Adrenal gland (tissue), 12 donors: Measurements from ENCODE around the gene ARID3C. TPM values are rescaled to one million over a fixed set of nuclear protein-coding genes. Genes with fewer than 3 reads are reported as not detected.

Source experiments
- DNase-seq, 7 donors: peaks; one replicate each; pipeline ENCODE4 v3.0.0-alpha.2; 2019 to 2020
- H3K27ac ChIP-seq, 5 donors: fragments of 200-600 bp; sonication (generic) in 4 of 5; 1 replicate in 3 of 5; 2 replicates in 2 of 5; pipeline versions ENCODE4 v1.5.1 to v1.8.0; 2016 to 2020; ENCODE audit warnings: mild to moderate bottlenecking in 1 of 5
- H3K27me3 ChIP-seq: fragments of 200-600 bp; 2 replicates; pipeline ENCODE4 v1.8.0; 2021
- H3K36me3 ChIP-seq, 2 donors: fragments of 200-600 bp; replicated peaks in 1 of 2; 1 replicate in 1 of 2; 2 replicates in 1 of 2; pipeline versions ENCODE4 v1.5.1 to v1.8.0; 2018 to 2022
- H3K4me1 ChIP-seq, 2 donors: fragments of 200-600 bp; replicated peaks in 1 of 2; 1 replicate in 1 of 2; 2 replicates in 1 of 2; pipeline versions ENCODE4 v1.5.1 to v1.8.0; 2018 to 2021
- H3K4me3 ChIP-seq, 4 donors: fragments of 200-600 bp; sonication (generic) in 3 of 4; one replicate each; pipeline ENCODE4 v1.5.1; 2016 to 2018
- H3K9me3 ChIP-seq, 3 donors: fragments of 200-600 bp; sonication (generic) in 1 of 3; replicated peaks in 1 of 3; 1 replicate in 2 of 3; 2 replicates in 1 of 3; pipeline versions ENCODE4 v1.5.1 to v1.8.0; 2016 to 2021
- CTCF ChIP-seq, 6 experiments: fragments of 450-650 bp in 4 of 6; fragments of 200-600 bp in 2 of 6; sonication (generic) in 1 of 6; IDR thresholded peaks; 1 replicate in 5 of 6; 2 replicates in 1 of 6; pipeline versions ENCODE4 v1.5.1 to v1.8.0; 2016 to 2021; ENCODE audit warnings: antibody characterized with exemption in 6 of 6, mild to moderate bottlenecking in 2 of 6, moderate library complexity in 1 of 6
- POLR2A ChIP-seq, 2 donors: fragments of 450-650 bp; IDR thresholded peaks; one replicate each; pipeline ENCODE4 v1.6.1; 2017; ENCODE audit warnings: antibody characterized with exemption in 2 of 2, mild to moderate bottlenecking in 2 of 2, moderate library complexity in 1 of 2
- WGBS, 4 donors: extraction: QIAGEN DNeasy Blood & Tissue Kit in 2 of 4; methylation state at CpG; one replicate each; pipeline versions ENCODE4 v1.1.5 to v1.1.7; 2013 to 2017; 5-methylcytosine and 5-hydroxymethylcytosine counted together
- intact Hi-C, 2 donors: fragments of 100-400 bp; cut with DNase I; formaldehyde crosslinking; loops; one replicate each; pipeline versions ENCODE4 v1.14.1 to v1.15.0; 2022 to 2023
- polyA plus RNA-seq, 3 donors: library from polyadenylated mRNA; stranded (reverse); fragments of 200-250 nt in 2 of 3; fragments of 350-450 nt in 1 of 3; fragmentation: Illumina TruSeq in 1 of 3; extraction: RNeasy Lipid Tissue Mini Kit (QIAGEN cat#74804) in 1 of 3; gene quantifications; one replicate each; pipeline ENCODE4 v1.2.3, GENCODE V29; 2013 to 2014
- total RNA-seq, 9 donors: library from RNA; depleted of rRNA in 4 of 9; stranded (reverse); fragments of >200 nt in 4 of 9; fragments of 120-200 nt in 1 of 9; fragmentation: NEBNext Ultra II Directional in 1 of 9; extraction: Animal tissue kit (Norgen Biotek cat#: 25700) in 1 of 9; gene quantifications; one replicate each; pipeline versions ENCODE4 v1.1.0 to v1.2.4, GENCODE V29; 2013 to 2023
- donor health status: healthy with polysubstance abuse.
- donor health status: Bipolar disorder and iron deficiency.
- donor health status: DM: yes; HTN: yes; CAD: no.
- donor health status: DM: no; HTN: no; CAD: no.
- donor health status: DM: no; HTN: no; CAD: no.
- donor health status: DM: yes; HTN: yes; CAD: no.

ARID3C gene
- total and polyA plus RNA-seq, 12 donors = not detected

GRCh38 chr9:34625186-34625486 is 3.7 kb downstream of the ARID3C start:
- peaks cover 69% of the 10 kb centered on the region for H3K27me3 ChIP-seq
- 54 to 67% (median 66%) methylated on average over 3 of the region's 3 CpGs for WGBS, 4 donors

GRCh38 chr9:34624475-34625185 is 4.2 kb downstream of the ARID3C start:
- no peak overlapping the region for H3K4me3 ChIP-seq
- H3K27ac ChIP-seq = no peak overlapping the region
- TF ChIP-seq POLR2A (IDR thresholded peaks at IDR 0.05) (no peak), CTCF (IDR thresholded peaks at IDR 0.05) (no peak)
- H3K27me3 ChIP-seq = peaks cover 68% of the 10 kb centered on the region
- WGBS, 4 donors = 20 to 30% (median 28%) methylated on average over 25 to 39 of the region's 39 CpGs
- intact Hi-C loops = no loop called here
- H3K4me1 ChIP-seq = peaks cover 10 to 20% of the 10 kb centered on the region in 2 donors
- DNase-seq = no peak
- H3K9me3 ChIP-seq = no peaks in the 10 kb centered on the region
- no peaks in the 10 kb centered on the region for H3K36me3 ChIP-seq

More at GRCh38 chr9:34625186-34625486, 3.7 kb downstream of the ARID3C start:
- DNase-seq = no peak
- Histone ChIP-seq H3K4me3 (no peak overlapping the region), H3K36me3 (no peaks in the 10 kb centered on the region), H3K27ac (no peak overlapping the region), H3K9me3 (no peaks in the 10 kb centered on the region), H3K4me1 (peaks cover 7 to 18% of the 10 kb centered on the region in 2 donors)
- TF ChIP-seq POLR2A (IDR thresholded peaks at IDR 0.05) (no peak), CTCF (IDR thresholded peaks at IDR 0.05) (no peak)
- intact Hi-C loops = no loop called here

- intact Hi-C loops = no loop called here
- Histone ChIP-seq H3K9me3 (no peaks in the 10 kb centered on the region), H3K4me3 (no peak overlapping the region), H3K27me3 (peaks cover 61% of the 10 kb centered on the region), H3K27ac (no peak overlapping the region), H3K36me3 (no peaks in the 10 kb centered on the region), H3K4me1 (peaks cover 8 to 21% of the 10 kb centered on the region in 2 donors)
- TF ChIP-seq CTCF (IDR thresholded peaks at IDR 0.05) (no peak), POLR2A (IDR thresholded peaks at IDR 0.05) (no peak)
- WGBS, 4 donors = 10 to 24% (median 16%) methylated on average over 16 to 63 of the region's 63 CpGs
- no peak for DNase-seq
Measured at GRCh38 chr9:34623374-34624235, 5.3 kb downstream of the ARID3C start.
